ENCODE data around the gene CAMK2N1. TPM values are rescaled to one million over a fixed set of nuclear protein-coding genes. Genes with fewer than 3 reads are reported as not detected.

CAMK2N1 gene
- total RNA-seq, 1 experiment from 2014 or later = 4.4 TPM

GRCh38 chr1:20432891-20433290 lies 53.1 kb downstream of the CAMK2N1 start:
- in situ Hi-C loops (cut with HindIII; ENCODE audit: low pct_unique_long_range_greater_than_20kb, low sequenced_read_pairs) = no loop called here
- no peak overlapping the region for H3K4me3 ChIP-seq (ENCODE audit: low read depth in 2 of 2, low read length in 2 of 2)
- H3K4me1 ChIP-seq (ENCODE audit: control insufficient read depth, insufficient read depth, low read length) = no peaks in the 10 kb centered on the region
- H3K27me3 ChIP-seq (ENCODE audit: control insufficient read depth, insufficient read depth, low read length) = no peaks in the 10 kb centered on the region
- no peaks in the 10 kb centered on the region for H3K9me3 ChIP-seq (ENCODE audit: control insufficient read depth, insufficient read depth, low read depth, low read length)
- CTCF ChIA-PET = no interaction called here
- TF ChIP-seq, protein P1, sequence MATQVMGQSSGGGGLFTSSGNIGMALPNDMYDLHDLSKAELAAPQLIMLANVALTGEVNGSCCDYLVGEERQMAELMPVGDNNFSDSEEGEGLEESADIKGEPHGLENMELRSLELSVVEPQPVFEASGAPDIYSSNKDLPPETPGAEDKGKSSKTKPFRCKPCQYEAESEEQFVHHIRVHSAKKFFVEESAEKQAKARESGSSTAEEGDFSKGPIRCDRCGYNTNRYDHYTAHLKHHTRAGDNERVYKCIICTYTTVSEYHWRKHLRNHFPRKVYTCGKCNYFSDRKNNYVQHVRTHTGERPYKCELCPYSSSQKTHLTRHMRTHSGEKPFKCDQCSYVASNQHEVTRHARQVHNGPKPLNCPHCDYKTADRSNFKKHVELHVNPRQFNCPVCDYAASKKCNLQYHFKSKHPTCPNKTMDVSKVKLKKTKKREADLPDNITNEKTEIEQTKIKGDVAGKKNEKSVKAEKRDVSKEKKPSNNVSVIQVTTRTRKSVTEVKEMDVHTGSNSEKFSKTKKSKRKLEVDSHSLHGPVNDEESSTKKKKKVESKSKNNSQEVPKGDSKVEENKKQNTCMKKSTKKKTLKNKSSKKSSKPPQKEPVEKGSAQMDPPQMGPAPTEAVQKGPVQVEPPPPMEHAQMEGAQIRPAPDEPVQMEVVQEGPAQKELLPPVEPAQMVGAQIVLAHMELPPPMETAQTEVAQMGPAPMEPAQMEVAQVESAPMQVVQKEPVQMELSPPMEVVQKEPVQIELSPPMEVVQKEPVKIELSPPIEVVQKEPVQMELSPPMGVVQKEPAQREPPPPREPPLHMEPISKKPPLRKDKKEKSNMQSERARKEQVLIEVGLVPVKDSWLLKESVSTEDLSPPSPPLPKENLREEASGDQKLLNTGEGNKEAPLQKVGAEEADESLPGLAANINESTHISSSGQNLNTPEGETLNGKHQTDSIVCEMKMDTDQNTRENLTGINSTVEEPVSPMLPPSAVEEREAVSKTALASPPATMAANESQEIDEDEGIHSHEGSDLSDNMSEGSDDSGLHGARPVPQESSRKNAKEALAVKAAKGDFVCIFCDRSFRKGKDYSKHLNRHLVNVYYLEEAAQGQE (IDR thresholded peaks at IDR 0.05; ENCODE audit: insufficient read depth in 1 of 2, low read depth in 2 of 2, low read length in 1 of 2) = no peak
- POLR2A ChIA-PET = no interaction called here
- no TSS peak for BruUV-seq (replicated peaks)
- DNase-seq (ENCODE audit: low read depth, low spot score) (no peak), ATAC-seq (no peak)
- intact Hi-C loops (cut with micrococcal nuclease; ENCODE audit: unreplicated experiment) = no loop called here
- H3K36me3 ChIP-seq (ENCODE audit: control insufficient read depth, insufficient read depth, low read length) = no peaks in the 10 kb centered on the region
- H3K27ac ChIP-seq (ENCODE audit: low read length) = no peak overlapping the region

Other genes with a start within 250 kb of the CAMK2N1 start
- not detected for gene VWA5B1, start 195.3 kb downstream of the CAMK2N1 start, total RNA-seq (2021; ENCODE audit: unreplicated experiment)
- 39.4 TPM for gene MUL1, start 21.9 kb upstream of the CAMK2N1 start, total RNA-seq (2021; ENCODE audit: unreplicated experiment)
- gene FAM43B, start 66.4 kb upstream of the CAMK2N1 start, total RNA-seq (2021; ENCODE audit: unreplicated experiment) = 3.0 TPM
- gene CDA, start 102.9 kb upstream of the CAMK2N1 start, total RNA-seq (2021; ENCODE audit: unreplicated experiment) = 0.62 TPM
- 32.1 TPM for gene PINK1, start 147.2 kb upstream of the CAMK2N1 start, total RNA-seq (2021; ENCODE audit: unreplicated experiment)
- 337 TPM for gene DDOST, start 175.2 kb upstream of the CAMK2N1 start, total RNA-seq (2021; ENCODE audit: unreplicated experiment)
- gene KIF17, start 231.8 kb upstream of the CAMK2N1 start, total RNA-seq (2021; ENCODE audit: unreplicated experiment) = 3.9 TPM
- gene SH2D5, start 246.5 kb upstream of the CAMK2N1 start, total RNA-seq (2021; ENCODE audit: unreplicated experiment) = 23.3 TPM

Measured in Panc1 (cell line).